GM18526 (cell line): ENCODE results near the gene EBPL.

ENCODE experiments used
- POLR2A ChIP-seq: IDR thresholded peaks from 3 replicates; pipeline ENCODE4 v1.6.1; 2011; ENCODE audit not compliant: insufficient read length; ENCODE audit errors: extremely low read depth

The EBPL gene

GRCh38 chr13:49649963-49650312, 41.3 kb downstream of the EBPL start:
- TF ChIP-seq POLR2A: no peak

- no peak for TF ChIP-seq POLR2A
These were observed 41.9 kb downstream of the EBPL start for GRCh38 chr13:49649244-49649962.

- TF ChIP-seq POLR2A: no peak
These were observed 44.6 kb downstream of the EBPL start for GRCh38 chr13:49646688-49647087.

- TF ChIP-seq POLR2A: no peak
These were observed 45.8 kb downstream of the EBPL start for GRCh38 chr13:49645451-49645850.

GRCh38 chr13:49643035-49643646, 48.1 kb downstream of the EBPL start:
- no peak for TF ChIP-seq POLR2A

- TF ChIP-seq POLR2A: no peak
These were observed 49.4 kb downstream of the EBPL start for GRCh38 chr13:49641801-49642291.

- no peak for TF ChIP-seq POLR2A
These were observed 52.6 kb downstream of the EBPL start for GRCh38 chr13:49638744-49639072.

- TF ChIP-seq POLR2A: no peak
These were observed 53.1 kb downstream of the EBPL start for GRCh38 chr13:49638030-49638743.

- no peak for TF ChIP-seq POLR2A
These were observed 54.6 kb downstream of the EBPL start for GRCh38 chr13:49636705-49637104.

GRCh38 chr13:49635599-49636433, 55.5 kb downstream of the EBPL start:
- no peak for TF ChIP-seq POLR2A

GRCh38 chr13:49633710-49634109, 57.6 kb downstream of the EBPL start:
- TF ChIP-seq POLR2A: no peak

- TF ChIP-seq POLR2A: no peak
These were observed 59.1 kb downstream of the EBPL start for GRCh38 chr13:49632156-49632555.

- no peak for TF ChIP-seq POLR2A
These were observed 60.7 kb downstream of the EBPL start for GRCh38 chr13:49630580-49630979.

- TF ChIP-seq POLR2A: no peak
These were observed 61.3 kb downstream of the EBPL start for GRCh38 chr13:49629947-49630346.

- no peak for TF ChIP-seq POLR2A
These were observed 61.9 kb downstream of the EBPL start for GRCh38 chr13:49629196-49629938.
